Chondrocyte (in vitro differentiated cells): Measurements from ENCODE around the gene RFX6. TPM values are rescaled to one million over a fixed set of nuclear protein-coding genes. Genes with fewer than 3 reads are reported as not detected.

ENCODE experiments used
- DNase-seq: peaks from one replicate; pipeline ENCODE4 v3.0.0; 2021; ENCODE audit warnings: mixed read lengths, low spot score
- H3K27ac Mint-ChIP-seq: one replicate; pipeline ENCODE4 v1.8.0; 2021; ENCODE audit warnings: mild to moderate bottlenecking, moderate library complexity, mixed read lengths; ENCODE audit not compliant: unreplicated experiment
- H3K27me3 Mint-ChIP-seq: 2 replicates; pipeline ENCODE4 v1.8.0; 2021; ENCODE audit warnings: low read depth, mixed read lengths
- H3K36me3 Mint-ChIP-seq: 2 replicates; pipeline ENCODE4 v1.8.0; 2021; ENCODE audit warnings: low read depth, mixed read lengths
- H3K4me1 Mint-ChIP-seq: 2 replicates; pipeline ENCODE4 v1.8.0; 2021; ENCODE audit warnings: low read depth, mild to moderate bottlenecking, mixed read lengths
- H3K4me3 Mint-ChIP-seq: one replicate; pipeline ENCODE4 v1.8.0; 2021; ENCODE audit warnings: mild to moderate bottlenecking, moderate library complexity, mixed read lengths; ENCODE audit not compliant: unreplicated experiment
- H3K9me3 Mint-ChIP-seq: 2 replicates; pipeline ENCODE4 v1.8.0; 2021; ENCODE audit warnings: low read depth, mixed read lengths
- CTCF ChIP-seq: fragments of 200-600 bp; sonication (generic); IDR thresholded peaks from 2 replicates; pipeline ENCODE4 v1.5.0; 2021; ENCODE audit warnings: antibody characterized with exemption, mild to moderate bottlenecking, moderate library complexity
- total RNA-seq: library from RNA; stranded (reverse); gene quantifications from 3 replicates; pipeline ENCODE4 v1.2.1, GENCODE V29; 2021

The RFX6 gene
- total RNA-seq, 1 donor from 2014 or later, result not detected

- no peak overlapping the region for H3K27ac Mint-ChIP-seq
- no peaks in the 10 kb centered on the region for H3K36me3 Mint-ChIP-seq
- no peak for TF ChIP-seq CTCF
- H3K9me3 Mint-ChIP-seq, result no peaks in the 10 kb centered on the region
- no peak overlapping the region for H3K4me3 Mint-ChIP-seq
- no peaks in the 10 kb centered on the region for H3K4me1 Mint-ChIP-seq
- DNase-seq, result no peak
- peaks cover 5% of the 10 kb centered on the region for H3K27me3 Mint-ChIP-seq
Observed at GRCh38 chr6:116866281-116866871, 10.7 kb upstream of the RFX6 start.

- H3K36me3 Mint-ChIP-seq, result peaks cover 2% of the 10 kb centered on the region
- H3K27ac Mint-ChIP-seq, result no peak overlapping the region
- peaks cover 11% of the 10 kb centered on the region for H3K9me3 Mint-ChIP-seq
- TF ChIP-seq CTCF, result no peak
- peaks cover 14% of the 10 kb centered on the region for H3K4me1 Mint-ChIP-seq
- H3K4me3 Mint-ChIP-seq, result no peak overlapping the region
- no peak for DNase-seq
- peaks cover 39% of the 10 kb centered on the region for H3K27me3 Mint-ChIP-seq
Observed at GRCh38 chr6:116872771-116873170, 4.3 kb upstream of the RFX6 start.

- TF ChIP-seq CTCF, result no peak
- Mint-ChIP-seq H3K4me3 (no peak overlapping the region), H3K27ac (no peak overlapping the region), H3K27me3 (peaks cover 52% of the 10 kb centered on the region), H3K9me3 (peaks cover 11% of the 10 kb centered on the region), H3K4me1 (peaks cover 15% of the 10 kb centered on the region), H3K36me3 (peaks cover 2% of the 10 kb centered on the region)
- DNase-seq, result no peak
Observed at GRCh38 chr6:116876107-116876506, 935 bp upstream of the RFX6 start.

GRCh38 chr6:116877743-116878142, 701 bp downstream of the RFX6 start:
- H3K36me3 Mint-ChIP-seq, result peaks cover 2% of the 10 kb centered on the region
- H3K27me3 Mint-ChIP-seq, result peaks cover 51% of the 10 kb centered on the region
- no peak overlapping the region for H3K27ac Mint-ChIP-seq
- TF ChIP-seq CTCF, result no peak
- H3K4me3 Mint-ChIP-seq, result no peak overlapping the region
- DNase-seq, result no peak
- peaks cover 7% of the 10 kb centered on the region for H3K9me3 Mint-ChIP-seq
- H3K4me1 Mint-ChIP-seq, result peaks cover 15% of the 10 kb centered on the region

GRCh38 chr6:116881236-116881635, 4.2 kb downstream of the RFX6 start:
- TF ChIP-seq CTCF, result peak; percentile 59
- Mint-ChIP-seq H3K4me3 (no peak overlapping the region), H3K36me3 (peaks cover 2% of the 10 kb centered on the region), H3K27me3 (peaks cover 37% of the 10 kb centered on the region), H3K4me1 (peaks cover 12% of the 10 kb centered on the region), H3K27ac (no peak overlapping the region), H3K9me3 (no peaks in the 10 kb centered on the region)
- DNase-seq, result no peak
